HG03045 (cell line): ENCODE results near the gene HORMAD2.

Source experiments
- ATAC-seq: cut with Tn5 transposase; IDR thresholded peaks from one replicate; pipeline ENCODE4 v1.9.1; 2021; ENCODE audit warnings: mild to moderate bottlenecking, moderate library complexity; ENCODE audit not compliant: unreplicated experiment

HORMAD2 gene

GRCh38 chr22:30224161-30224857, 144.0 kb downstream of the HORMAD2 start:
- ATAC-seq, result no peak

- ATAC-seq, result no peak
Measured at GRCh38 chr22:30225220-30225927, 145.1 kb downstream of the HORMAD2 start.

GRCh38 chr22:30226192-30226832, 146.0 kb downstream of the HORMAD2 start:
- no peak for ATAC-seq
